Activated CD8-positive, alpha-beta memory T cell treated with anti-CD3 and anti-CD28 coated beads for 36 hours (primary cell): ENCODE measurements around the gene GDF7. TPM values are rescaled to one million over a fixed set of nuclear protein-coding genes. Genes with fewer than 3 reads are reported as not detected.

Experiments
- CTCF ChIA-PET: fragments of 350-600 bp; sonication (Branson Sonifier 250); formaldehyde crosslinking; loops from one replicate; lab custom pipeline; 2021; ENCODE audit warnings: antibody characterized with exemption; lab: Charles Lee
- POLR2A ChIA-PET: fragments of 350-600 bp; sonication (Branson Sonifier 250); formaldehyde crosslinking; loops from one replicate; lab custom pipeline; 2021; ENCODE audit warnings: antibody characterized with exemption; lab: Charles Lee
- total RNA-seq, 2 experiments: library from RNA; stranded (reverse); gene quantifications; one replicate each; pipeline ENCODE4 v1.2.3, GENCODE V29; 2021

Gene GDF7
- total RNA-seq, 2 experiments from 2014 or later: not detected

- CTCF ChIA-PET: interaction anchor here (1.0 to 6.4 kb wide), 5 partner anchors 14 to 298 kb away, joined by 3 to 82 read pairs (median 9); partner anchors contain the start of gene HS1BP3
- POLR2A ChIA-PET: no interaction called here
These were observed 1.5 kb upstream of the GDF7 start for GRCh38 chr2:20665243-20666004.

GRCh38 chr2:20666005-20666303 is 990 bp upstream of the GDF7 start:
- ChIA-PET POLR2A (no interaction called here), CTCF (interaction anchor here (1.0 to 2.2 kb wide), 4 partner anchors 15 to 297 kb away, joined by 3 to 12 read pairs (median 6); partner anchors contain the start of gene HS1BP3)

GRCh38 chr2:20667151-20667530 is 197 bp downstream of the GDF7 start:
- ChIA-PET CTCF (interaction anchor here (2.2 kb wide), 1 partner anchor 296 kb away, joined by 12 read pairs; no protein-coding TSS in a partner anchor), POLR2A (no interaction called here)

- CTCF ChIA-PET: interaction anchor here (0.7 to 2.2 kb wide), 2 partner anchors 295 to 296 kb away, joined by 3 to 12 read pairs; no protein-coding TSS in a partner anchor
- POLR2A ChIA-PET: no interaction called here
These were observed 822 bp downstream of the GDF7 start for GRCh38 chr2:20667531-20668401.

GRCh38 chr2:20668451-20668850 is 1.5 kb downstream of the GDF7 start:
- ChIA-PET CTCF (interaction anchor here (0.7 kb wide), 1 partner anchor 295 kb away, joined by 3 read pairs; no protein-coding TSS in a partner anchor), POLR2A (no interaction called here)

GRCh38 chr2:20668871-20669475 is 2.0 kb downstream of the GDF7 start:
- ChIA-PET CTCF (no interaction called here), POLR2A (no interaction called here)

- ChIA-PET CTCF (interaction anchor here (1.0 kb wide), 1 partner anchor 8 kb away, joined by 7 read pairs; no protein-coding TSS in a partner anchor), POLR2A (no interaction called here)
These were observed 2.8 kb downstream of the GDF7 start for GRCh38 chr2:20669562-20670314.

- ChIA-PET CTCF (interaction anchor here (0.6 to 1.0 kb wide), 2 partner anchors 9 to 16 kb away, joined by 3 to 7 read pairs; no protein-coding TSS in a partner anchor), POLR2A (no interaction called here)
These were observed 3.5 kb downstream of the GDF7 start for GRCh38 chr2:20670315-20671035.

- ChIA-PET POLR2A (no interaction called here), CTCF (no interaction called here)
These were observed 4.2 kb downstream of the GDF7 start for GRCh38 chr2:20671036-20671735.

GRCh38 chr2:20671736-20672080 is 4.8 kb downstream of the GDF7 start:
- POLR2A ChIA-PET: no interaction called here
- CTCF ChIA-PET: no interaction called here

GRCh38 chr2:20672201-20672951 is 5.4 kb downstream of the GDF7 start:
- CTCF ChIA-PET: no interaction called here
- POLR2A ChIA-PET: no interaction called here

GRCh38 chr2:20673686-20674308 is 6.9 kb downstream of the GDF7 start:
- CTCF ChIA-PET: no interaction called here
- POLR2A ChIA-PET: no interaction called here

GRCh38 chr2:20674309-20674965 is 7.5 kb downstream of the GDF7 start:
- CTCF ChIA-PET: no interaction called here
- POLR2A ChIA-PET: no interaction called here

GRCh38 chr2:20674974-20675679 is 8.2 kb downstream of the GDF7 start:
- POLR2A ChIA-PET: no interaction called here
- CTCF ChIA-PET: interaction anchor here (1.2 kb wide), 1 partner anchor 24 kb away, joined by 4 read pairs; the partner anchor contains the start of gene HS1BP3

GRCh38 chr2:20675701-20676352 is 8.9 kb downstream of the GDF7 start:
- CTCF ChIA-PET: interaction anchor here (0.9 to 1.2 kb wide), 2 partner anchors 25 to 111 kb away, joined by 3 to 4 read pairs; partner anchors contain the start of gene HS1BP3
- POLR2A ChIA-PET: interaction anchor here (0.6 kb wide), 1 partner anchor 9 kb away, joined by 4 read pairs; no protein-coding TSS in a partner anchor
